NAMALWA (cell line): ENCODE results near the gene ROPN1.

Source experiments
- DNase-seq: peaks from one replicate; pipeline ENCODE4 v3.0.0-alpha.2; 2015; ENCODE audit warnings: low spot score

Gene ROPN1

GRCh38 chr3:123948449-123948848 is 43.5 kb downstream of the ROPN1 start:
- DNase-seq: no peak

GRCh38 chr3:123947482-123947881 is 44.4 kb downstream of the ROPN1 start:
- DNase-seq: no peak

GRCh38 chr3:123941542-123941941 is 50.4 kb downstream of the ROPN1 start:
- no peak for DNase-seq

- DNase-seq: no peak
These were observed 50.8 kb downstream of the ROPN1 start for GRCh38 chr3:123941121-123941520.

- no peak for DNase-seq
These were observed 52.2 kb downstream of the ROPN1 start for GRCh38 chr3:123939706-123940105.

GRCh38 chr3:123936400-123936799 is 55.5 kb downstream of the ROPN1 start:
- DNase-seq: no peak

- no peak for DNase-seq
These were observed 56.1 kb downstream of the ROPN1 start for GRCh38 chr3:123935830-123936229.

- no peak for DNase-seq
These were observed 57.7 kb downstream of the ROPN1 start for GRCh38 chr3:123934250-123934649.

GRCh38 chr3:123930445-123930844 is 61.5 kb downstream of the ROPN1 start:
- DNase-seq: no peak

GRCh38 chr3:123929325-123929724 is 62.6 kb downstream of the ROPN1 start:
- no peak for DNase-seq

- DNase-seq: no peak
These were observed 65.5 kb downstream of the ROPN1 start for GRCh38 chr3:123926396-123926795.

- DNase-seq: no peak
These were observed 71.1 kb downstream of the ROPN1 start for GRCh38 chr3:123920868-123921267.

GRCh38 chr3:123920383-123920782 is 71.5 kb downstream of the ROPN1 start:
- DNase-seq: no peak

GRCh38 chr3:123919353-123919752 is 72.6 kb downstream of the ROPN1 start:
- DNase-seq: no peak
